Esophagus muscularis mucosa (tissue), 4 donors: ENCODE data around the gene XPNPEP1.

Experiments used
- CTCF ChIP-seq, 3 experiments: fragments of 200-600 bp in 2 of 3; fragments of 450-650 bp in 1 of 3; sonication (generic) in 2 of 3; IDR thresholded peaks; one replicate each; pipeline ENCODE4 v1.5.1; 2017 to 2019; ENCODE audit warnings: antibody characterized with exemption in 3 of 3, mild to moderate bottlenecking in 2 of 3, moderate library complexity in 1 of 3
- EP300 ChIP-seq: sonication (generic); formaldehyde crosslinking; IDR thresholded peaks from one replicate; pipeline ENCODE4 v1.6.1; 2017; ENCODE audit warnings: antibody characterized with exemption
- POLR2A ChIP-seq: fragments of 450-650 bp; IDR thresholded peaks from one replicate; pipeline ENCODE4 v1.6.1; 2017; ENCODE audit warnings: antibody characterized with exemption, moderate library complexity, mild to moderate bottlenecking, low read depth
- POLR2AphosphoS5 ChIP-seq, 2 donors: sonication (generic); formaldehyde crosslinking; IDR thresholded peaks; one replicate each; pipeline ENCODE4 v1.6.1; 2017; ENCODE audit warnings: antibody characterized with exemption in 2 of 2

GRCh38 chr10:109912335-109913281 is 10.7 kb downstream of the XPNPEP1 start:
- TF ChIP-seq CTCF (IDR thresholded peaks at IDR 0.05) = no peak
- TF ChIP-seq POLR2A = no peak
- TF ChIP-seq POLR2AphosphoS5 (IDR thresholded peaks at IDR 0.05) = peak in 1 of 2 donors; percentile 63
- TF ChIP-seq EP300 = no peak
